HG02973 (cell line): ENCODE results near the gene CSF1R.
"Not testable (repeated sequence)": the region's sequence is repeated elsewhere in the genome, so short reads cannot be mapped to it uniquely, and the experiment has no call there.

Experiments
- ATAC-seq: cut with Tn5 transposase; IDR thresholded peaks from one replicate; pipeline ENCODE4 v1.9.1; 2021; ENCODE audit warnings: moderate library complexity; ENCODE audit not compliant: unreplicated experiment

Gene CSF1R

DNA sequence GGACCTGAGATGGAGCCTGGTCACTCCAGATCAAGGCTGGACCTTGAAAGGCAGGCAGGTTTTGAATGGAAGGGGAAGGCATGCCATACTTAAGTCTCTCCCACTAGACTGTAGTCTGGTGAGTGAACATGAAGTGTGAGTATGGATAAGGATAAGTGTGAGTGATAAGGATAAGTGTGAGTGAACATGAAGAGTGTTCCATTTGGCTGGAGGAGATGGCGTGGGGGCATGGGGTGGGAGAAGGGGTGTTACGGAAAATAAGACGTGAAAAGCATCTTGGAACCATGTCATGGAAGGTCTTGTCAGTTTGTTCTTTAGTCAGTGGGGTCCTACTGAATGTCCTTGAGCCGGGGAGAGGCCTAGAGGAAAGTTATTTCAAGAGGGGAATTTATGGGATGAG is 53.0 kb downstream of the CSF1R start:
- no peak for ATAC-seq

DNA sequence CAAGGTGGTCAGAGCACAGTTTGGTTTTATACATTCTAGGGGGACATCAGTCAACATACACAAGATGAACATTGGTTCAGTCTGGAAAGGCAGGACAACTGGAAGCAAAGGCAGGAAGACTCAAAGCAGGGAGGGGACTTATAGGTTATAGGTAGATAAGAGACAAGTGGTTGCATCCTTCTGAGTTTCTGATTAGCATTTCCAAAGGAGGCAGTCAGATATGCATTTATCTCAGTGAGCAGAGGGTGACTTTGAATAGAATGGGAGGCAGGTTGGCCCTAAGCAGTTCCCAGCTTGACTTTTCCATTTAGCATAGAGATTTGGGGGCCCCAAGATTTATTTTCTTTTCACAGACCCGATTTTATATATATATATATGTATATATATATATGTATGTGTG is 58.3 kb downstream of the CSF1R start:
- not testable (repeated sequence) for ATAC-seq

DNA sequence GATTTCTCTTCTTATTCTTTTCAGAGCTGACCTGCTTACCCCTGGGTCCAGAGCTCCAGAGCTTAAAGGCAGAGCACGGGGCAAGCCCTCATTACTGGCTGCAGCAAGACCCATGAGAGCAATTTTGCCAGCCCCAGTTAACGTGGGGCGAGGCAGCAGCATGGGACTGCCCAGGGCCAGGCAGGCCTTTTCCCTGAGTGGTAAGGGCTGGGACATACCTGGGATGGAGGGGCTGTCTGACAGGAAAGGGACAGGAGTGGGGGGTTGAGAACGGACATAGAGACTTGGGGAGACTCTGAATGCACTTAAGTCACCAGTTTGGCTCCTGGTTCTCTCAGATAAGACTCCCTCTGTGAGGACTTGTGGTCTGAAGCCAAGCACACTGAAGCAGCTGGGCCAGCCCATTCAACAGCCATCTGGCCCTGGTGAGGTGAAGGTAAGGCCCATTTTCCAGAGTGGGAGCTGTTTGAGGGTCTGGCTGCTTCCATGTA is 59.6 kb downstream of the CSF1R start:
- no peak for ATAC-seq

DNA sequence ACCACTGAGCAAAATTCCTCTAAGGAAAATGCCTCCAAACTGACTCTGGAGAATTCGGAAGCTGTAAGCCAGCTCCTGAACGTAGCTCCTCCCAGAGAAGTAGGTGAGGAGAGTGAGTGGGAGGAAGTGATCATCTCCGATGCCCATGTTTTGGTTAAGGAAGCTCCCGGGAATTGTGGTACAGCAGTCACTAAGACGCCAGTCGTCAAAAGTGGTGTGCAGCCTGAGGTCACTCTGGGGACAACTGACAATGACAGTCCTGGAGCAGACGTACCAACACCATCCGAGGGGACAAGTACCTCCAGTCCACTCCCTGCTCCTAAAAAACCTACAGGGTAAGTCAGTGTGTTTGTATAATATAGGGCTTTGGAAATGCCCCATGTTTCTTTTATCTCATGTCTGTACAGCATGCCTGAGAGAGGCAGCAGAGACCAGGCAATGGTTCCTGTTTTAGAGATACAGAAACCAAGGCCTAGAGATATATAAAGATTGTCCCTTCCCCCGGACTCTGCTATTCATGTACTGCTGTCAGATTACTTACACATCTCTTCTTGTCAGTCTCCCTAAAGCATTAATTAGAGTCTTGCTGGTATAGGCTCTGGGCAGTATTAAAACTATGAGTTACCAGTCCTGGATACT is 61.9 kb downstream of the CSF1R start:
- no peak for ATAC-seq

DNA sequence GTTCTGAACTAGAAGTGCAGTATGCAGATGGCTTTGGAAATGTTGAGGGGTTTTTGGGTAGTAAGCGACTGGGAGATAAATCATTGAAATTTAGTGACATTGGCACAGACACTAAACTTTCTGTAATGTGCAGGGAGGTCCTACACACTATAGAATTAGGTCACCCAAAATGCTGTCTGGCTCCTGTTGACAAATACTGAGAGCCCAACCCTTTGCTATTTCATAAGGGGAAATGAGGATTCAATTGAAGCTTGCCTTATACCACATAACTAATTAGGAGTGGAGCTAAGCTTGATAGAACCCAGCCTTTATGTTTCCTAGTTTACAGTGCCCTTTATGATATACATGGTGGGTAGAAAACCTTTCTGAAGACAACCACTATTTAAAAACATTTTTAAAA is 63.2 kb downstream of the CSF1R start:
- ATAC-seq = no peak

DNA sequence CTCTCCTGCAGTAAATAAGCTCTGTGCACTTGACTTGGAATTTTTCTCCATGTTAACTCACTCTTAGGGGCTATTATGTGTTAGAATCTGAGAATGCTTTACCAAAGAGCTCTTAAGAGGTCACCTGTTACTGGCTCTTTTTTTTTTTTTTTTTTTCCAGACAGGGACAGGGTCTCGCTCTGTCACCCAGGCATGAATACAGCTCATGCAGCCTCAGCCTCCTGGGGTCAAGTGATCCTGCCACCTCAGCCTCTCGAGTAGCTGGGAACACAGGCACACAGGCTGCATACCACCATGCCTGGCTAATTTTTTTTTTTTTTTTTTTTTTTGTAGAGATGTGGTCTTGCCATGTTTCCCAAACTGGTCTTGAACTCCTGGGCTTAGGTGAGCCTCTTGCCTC is 63.7 kb downstream of the CSF1R start:
- ATAC-seq = no peak

DNA sequence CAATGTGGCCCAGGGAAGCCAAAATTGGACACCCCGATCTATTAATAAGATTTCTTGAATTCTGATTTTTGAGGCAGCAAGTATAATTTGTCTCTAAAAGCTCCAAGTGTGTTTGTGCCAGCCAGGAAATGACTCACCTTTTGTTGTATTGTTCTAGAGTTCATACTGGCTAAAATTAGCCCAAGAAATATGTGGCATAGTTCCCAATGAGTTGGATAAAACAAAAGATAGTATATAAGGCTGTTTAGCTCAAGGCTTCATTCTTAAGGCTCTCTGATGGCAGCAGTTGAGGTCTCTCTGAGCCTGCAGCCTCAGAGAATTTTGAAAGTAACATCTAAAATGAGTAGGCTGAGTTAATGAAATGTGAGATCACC is 64.2 kb downstream of the CSF1R start:
- no peak for ATAC-seq

DNA sequence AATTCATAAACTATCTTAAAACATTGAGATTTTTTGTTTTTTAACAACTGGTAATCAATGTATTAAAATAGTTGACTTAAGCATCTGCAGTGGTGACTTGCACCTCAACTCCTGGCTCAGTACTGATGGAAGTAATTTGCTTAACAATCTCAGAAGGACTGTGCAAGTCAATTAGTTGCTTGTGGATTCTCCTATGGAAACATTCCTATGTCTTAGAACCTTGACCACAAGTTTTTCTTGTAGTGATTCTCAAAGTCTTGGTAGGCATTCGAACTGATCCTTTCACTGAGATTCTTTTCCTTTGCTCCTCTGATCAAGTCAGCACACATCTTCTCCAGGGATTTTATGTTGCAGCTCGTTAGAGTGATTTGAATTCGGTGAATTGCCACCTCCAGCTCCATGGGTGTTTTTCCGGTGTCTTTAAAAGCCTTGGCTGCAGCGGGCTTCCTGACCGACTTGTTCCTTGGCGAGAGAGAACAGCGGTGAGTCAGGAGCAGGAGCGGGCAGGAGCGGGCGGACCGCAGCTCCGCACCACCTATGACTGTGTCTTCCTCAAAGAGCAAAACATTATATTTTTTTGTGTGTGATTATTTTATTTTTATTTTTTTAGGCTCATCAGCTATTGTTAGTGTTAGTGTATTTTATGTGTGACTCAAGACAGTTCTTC is 64.7 kb downstream of the CSF1R start:
- no peak for ATAC-seq

DNA sequence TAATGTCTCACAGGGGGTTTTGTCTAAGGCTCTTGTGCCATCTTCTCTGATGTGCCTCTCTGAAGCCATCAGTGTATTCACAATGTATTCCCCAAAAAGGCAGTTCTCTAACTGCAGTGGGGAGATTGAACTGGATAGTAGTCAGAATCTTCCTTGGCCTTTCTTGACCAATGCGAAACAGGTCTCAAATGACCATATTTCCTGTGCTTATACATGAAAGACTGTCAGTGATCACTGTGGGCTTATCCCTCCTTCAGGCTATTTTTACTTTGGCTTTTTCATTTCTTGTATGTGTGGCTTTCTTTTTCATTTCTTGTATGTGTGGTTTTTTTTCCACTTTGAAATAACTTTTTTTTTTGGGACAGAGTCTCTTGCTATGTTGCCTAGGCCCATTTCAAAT is 66.1 kb downstream of the CSF1R start:
- ATAC-seq = no peak

DNA sequence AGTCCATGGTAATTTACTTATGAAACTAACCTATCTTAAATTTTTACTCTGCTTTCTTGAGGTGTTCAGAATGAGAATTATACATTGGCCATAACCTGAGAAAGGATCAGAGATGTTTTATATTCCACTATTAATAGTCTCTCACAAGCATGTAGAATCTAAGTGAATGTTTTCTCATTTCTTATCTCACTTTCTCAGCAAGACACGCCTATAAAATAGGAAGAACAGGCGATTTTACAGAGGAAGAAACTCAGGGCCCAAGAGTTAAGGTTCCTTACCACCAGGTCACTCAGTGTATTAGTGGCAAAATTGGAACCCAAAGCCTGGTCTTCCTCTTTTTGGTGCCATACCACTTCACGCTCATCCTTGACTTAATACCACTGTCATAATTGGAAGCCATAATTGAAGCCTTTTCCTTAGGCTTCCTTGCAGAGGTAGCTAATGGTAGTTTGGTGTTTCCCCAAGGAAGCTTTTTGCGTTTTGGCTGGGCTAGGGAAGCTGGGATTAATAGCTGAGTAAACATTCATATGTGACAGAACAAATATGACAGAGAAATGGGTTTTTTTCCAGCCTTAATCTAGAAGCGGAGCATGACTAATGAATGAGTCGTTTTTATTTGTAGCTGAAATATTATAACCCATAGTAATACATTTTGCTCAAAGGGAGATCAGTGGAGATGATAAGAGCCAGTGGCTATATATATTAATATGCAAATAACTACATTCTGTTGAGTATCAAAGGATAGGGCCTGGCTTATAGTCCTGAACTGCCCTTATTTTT is 68.9 kb downstream of the CSF1R start:
- no peak for ATAC-seq

DNA sequence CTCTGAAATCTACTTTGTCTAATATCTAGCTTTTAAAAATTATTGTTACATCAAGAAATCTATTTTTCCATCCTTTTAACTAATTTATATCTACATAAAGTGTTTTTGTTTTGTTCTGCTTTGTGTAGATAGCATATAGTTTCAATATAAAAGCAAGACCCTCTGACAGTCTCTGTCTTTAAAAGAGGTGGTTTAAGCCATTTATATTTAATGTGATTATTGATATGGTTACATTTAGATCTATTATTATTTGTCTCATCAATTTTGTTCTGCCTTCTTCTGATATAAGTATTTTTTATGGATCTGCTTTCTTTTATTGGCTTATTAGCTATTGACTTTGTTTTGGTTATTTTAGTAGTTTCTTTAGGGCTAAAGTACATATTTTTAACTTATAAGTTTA is 69.8 kb downstream of the CSF1R start:
- ATAC-seq = no peak

DNA sequence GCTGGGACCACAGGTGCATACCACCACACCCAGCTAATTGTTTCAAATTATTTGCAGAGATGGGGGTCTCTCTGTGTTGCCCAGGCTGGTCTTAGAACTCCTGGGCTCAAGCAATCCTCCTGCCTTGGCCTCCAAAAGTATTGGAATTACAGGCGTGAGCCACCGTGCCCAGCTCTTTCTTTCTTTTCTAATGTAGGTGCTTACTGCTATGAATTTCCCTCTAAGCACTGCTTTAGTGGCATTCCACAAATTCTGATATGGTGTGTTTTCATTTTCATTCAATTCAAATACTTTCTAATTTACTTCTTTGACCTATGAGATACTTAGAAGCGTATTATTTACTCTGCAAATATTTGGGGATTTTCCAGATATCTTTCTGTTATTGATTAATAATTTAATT is 70.9 kb downstream of the CSF1R start:
- ATAC-seq = no peak

DNA sequence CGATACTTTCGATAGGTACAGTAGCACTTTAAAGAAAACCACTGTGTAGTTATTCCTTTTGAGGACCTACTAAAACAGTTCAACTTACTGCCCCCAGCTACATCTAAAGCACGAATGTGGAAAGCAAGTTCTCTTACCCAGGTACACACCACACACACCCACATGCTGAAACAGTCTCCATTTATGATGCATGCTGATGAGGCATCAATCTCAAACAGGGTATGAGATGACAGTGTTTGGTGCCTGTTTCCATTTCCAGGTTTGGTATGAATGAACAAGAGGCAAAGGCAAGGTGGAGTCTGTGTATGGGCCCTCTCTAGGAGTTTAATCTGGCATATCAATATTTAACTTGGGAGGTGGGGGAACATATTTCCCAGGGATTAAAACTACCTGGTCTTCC is 71.9 kb downstream of the CSF1R start:
- ATAC-seq = no peak

DNA sequence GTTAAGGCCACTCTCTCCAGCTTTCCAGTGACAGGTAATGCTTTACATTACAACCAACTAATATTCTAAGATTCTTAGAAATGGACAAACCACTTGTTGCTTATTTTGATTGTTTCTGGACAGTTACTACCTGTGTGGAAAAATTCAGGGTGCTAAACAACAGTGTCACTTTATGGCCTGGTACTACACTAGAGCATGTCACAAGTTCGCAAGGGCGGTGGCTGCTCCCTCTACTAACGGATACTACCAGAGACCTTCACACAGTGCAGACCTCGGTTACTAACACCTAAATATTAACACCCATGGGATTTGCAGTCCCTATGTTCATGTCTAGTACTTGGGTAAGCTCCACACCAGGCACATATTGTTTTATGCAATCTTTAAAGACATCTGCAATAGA is 72.4 kb downstream of the CSF1R start:
- ATAC-seq = no peak

DNA sequence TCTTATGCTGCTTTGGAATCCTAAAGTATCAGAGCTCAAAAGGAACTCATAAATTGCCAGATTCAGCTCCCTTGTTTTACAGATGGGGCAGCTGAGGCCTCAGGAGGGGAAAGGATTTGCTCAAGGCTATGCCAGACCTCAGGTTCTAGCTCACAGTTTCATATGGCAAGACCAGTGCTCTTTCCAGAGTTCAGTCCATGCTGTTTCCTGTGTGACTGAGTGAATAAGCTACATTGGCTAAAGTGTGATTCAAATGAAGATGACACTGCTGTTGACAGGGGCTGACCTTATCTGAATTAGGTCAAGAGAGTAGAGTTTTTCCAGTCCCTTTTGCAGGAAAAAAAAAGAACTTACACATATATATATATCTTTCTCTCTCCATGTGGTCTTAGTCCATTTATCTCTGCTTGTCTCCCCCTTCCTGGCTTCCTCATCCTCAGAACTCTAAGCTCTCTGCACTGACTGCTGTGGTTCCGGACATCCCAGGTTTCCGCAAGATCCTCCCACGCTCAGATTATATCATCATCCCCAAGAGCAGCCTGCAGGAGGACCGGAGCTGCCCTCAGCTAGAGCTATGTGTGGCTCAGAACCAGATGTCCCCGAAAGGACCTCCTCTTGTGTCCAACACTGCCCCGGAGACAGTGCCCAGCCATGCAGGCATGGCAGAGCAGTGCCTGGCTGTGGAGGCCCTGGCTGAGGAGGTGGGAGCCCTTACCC is 76.5 kb downstream of the CSF1R start:
- no peak for ATAC-seq

DNA sequence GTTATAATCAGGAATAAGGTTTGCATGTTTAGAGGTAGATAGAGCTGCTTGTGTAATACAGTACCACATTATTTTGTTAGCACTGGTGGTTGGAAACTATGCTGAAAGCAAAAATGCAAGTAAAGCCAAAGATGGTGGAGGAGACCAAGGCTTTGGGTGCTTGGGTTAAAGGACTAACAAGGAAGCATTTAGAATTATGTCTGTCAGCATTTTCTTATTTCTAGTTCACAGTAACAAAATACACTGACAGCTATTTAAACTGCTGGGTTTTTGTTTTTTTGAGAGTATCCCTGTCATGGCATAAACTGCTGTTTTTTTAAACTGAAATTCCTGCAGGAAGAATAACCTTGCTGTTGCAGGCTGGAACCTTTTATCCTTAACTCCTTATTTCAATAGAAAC is 79.3 kb downstream of the CSF1R start:
- no peak for ATAC-seq

DNA sequence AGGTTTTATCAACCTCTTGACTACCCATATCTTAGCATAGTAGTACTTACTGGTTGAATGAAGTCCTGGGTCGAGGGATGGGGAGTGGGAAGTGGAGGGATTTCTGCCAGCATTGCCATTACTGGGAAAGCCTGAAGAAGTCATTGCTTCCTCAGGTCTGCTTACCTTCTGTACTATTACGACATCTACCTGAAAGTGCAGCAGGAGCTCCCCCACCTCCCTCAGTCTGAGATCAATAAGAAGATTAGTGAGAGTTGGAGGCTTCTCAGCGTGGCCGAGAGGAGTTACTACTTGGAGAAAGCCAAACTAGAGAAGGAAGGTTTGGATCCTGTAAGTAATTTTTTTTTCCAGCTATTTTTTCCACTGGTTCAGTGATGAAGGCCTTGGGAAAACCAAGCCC is 80.0 kb downstream of the CSF1R start:
- no peak for ATAC-seq
